ENCODE measurements around the gene PIP4K2C.

The PIP4K2C gene

DNA sequence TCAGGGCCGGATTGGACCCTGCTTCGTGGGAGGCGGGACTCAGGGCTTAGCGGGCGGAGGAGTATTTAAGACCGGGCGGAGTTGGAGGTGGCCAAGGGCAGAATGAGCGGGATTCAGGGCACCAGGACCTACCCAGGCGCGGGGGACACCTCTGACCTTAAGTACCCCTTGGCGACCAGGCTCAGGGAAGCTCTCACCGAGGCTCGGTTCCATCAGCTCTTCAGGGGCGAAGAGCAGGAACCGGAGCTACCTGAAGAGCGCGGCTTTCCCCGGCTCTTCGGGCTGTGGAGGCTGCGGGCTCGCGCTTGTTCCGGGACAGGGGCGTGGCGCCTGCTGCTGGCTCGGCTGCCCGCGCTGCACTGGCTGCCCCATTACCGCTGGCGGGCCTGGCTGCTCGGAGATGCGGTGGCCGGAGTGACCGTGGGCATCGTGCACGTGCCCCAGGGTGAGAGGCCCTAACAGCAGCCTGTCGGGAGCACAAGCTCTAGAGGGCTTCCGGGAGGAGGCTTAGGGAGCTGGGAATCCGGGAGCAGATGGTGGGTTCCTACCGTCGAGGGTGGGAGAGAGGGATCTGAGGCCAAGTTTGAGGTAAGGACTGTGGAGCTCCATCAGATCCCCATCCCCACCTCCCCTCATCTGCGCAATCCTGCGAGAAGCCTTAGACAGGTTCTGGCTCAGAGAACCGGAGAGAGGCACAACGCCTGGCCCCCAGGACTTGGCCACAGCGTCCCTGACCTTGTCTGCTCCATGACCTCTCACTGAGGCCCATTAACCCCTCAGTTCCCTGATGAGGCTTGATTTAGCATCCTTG lies 28.6 kb downstream of the PIP4K2C start:
- Mint-ChIP-seq H3K27me3 (ENCODE audit: low read depth) (peaks cover 93% of the 10 kb centered on the region), H3K27ac (no peak overlapping the region), H3K4me3 (peak overlapping the region; percentile 43 to 73 (median 63)), H3K9me3 (no peaks in the 10 kb centered on the region), H3K36me3 (ENCODE audit: low read depth) (peaks cover 48% of the 10 kb centered on the region), H3K4me1 (peaks cover 20% of the 10 kb centered on the region)
- TF ChIP-seq CTCF (IDR thresholded peaks at IDR 0.05; ENCODE audit: unreplicated experiment in 3 of 3), result no peak

DNA sequence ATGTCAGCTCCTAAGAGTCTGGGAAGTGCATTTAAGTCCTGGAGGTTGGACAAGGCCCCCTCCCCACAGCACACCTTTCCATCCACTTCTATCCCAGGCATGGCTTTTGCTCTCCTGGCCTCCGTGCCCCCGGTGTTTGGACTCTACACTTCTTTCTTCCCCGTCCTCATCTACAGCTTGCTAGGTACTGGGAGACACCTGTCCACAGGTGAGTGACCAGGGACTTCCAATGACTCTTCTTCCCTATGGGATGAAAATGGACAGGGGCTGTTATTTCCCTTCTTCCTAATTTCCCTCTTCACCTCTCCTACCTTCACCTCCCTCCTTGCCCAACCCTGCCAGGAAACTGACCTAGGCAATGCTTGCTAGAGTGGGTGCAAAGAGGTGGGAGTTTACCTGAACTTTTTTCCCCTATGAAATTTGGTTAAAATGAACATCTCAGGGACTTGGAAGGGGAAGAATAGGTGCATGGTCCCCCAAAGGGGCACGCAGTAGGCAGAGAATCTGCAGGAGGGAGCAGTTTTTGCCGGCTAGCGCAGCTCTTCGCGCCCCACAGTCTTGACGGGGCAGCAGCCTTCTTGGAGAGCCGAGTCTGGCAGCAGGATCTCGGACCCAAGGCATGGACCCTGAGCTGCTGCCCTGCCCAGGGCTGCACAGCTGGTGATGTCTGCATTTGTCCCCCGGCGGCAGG lies 29.4 kb downstream of the PIP4K2C start:
- no peak overlapping the region for H3K27ac Mint-ChIP-seq

GRCh38 chr12:57620936-57621496 lies 30.0 kb downstream of the PIP4K2C start:
- H3K9me3 Mint-ChIP-seq, result no peaks in the 10 kb centered on the region
- H3K36me3 Mint-ChIP-seq (ENCODE audit: low read depth), result peaks cover 38% of the 10 kb centered on the region
- peaks cover 100% of the 10 kb centered on the region for H3K27me3 Mint-ChIP-seq (ENCODE audit: low read depth)
- no peak for TF ChIP-seq CTCF (IDR thresholded peaks at IDR 0.05; ENCODE audit: unreplicated experiment in 3 of 3)
- peak overlapping the region; percentile 72 to 81 (median 74) for H3K4me3 Mint-ChIP-seq
- H3K27ac Mint-ChIP-seq, result no peak overlapping the region
- H3K4me1 Mint-ChIP-seq, result peaks cover 20% of the 10 kb centered on the region

More for the DNA sequence above, 29.4 kb downstream of the PIP4K2C start:
- H3K4me1 Mint-ChIP-seq, result peaks cover 20% of the 10 kb centered on the region
- no peaks in the 10 kb centered on the region for H3K9me3 Mint-ChIP-seq
- peaks cover 41% of the 10 kb centered on the region for H3K36me3 Mint-ChIP-seq (ENCODE audit: low read depth)
- peaks cover 100% of the 10 kb centered on the region for H3K27me3 Mint-ChIP-seq (ENCODE audit: low read depth)
- no peak for TF ChIP-seq CTCF (IDR thresholded peaks at IDR 0.05; ENCODE audit: unreplicated experiment in 3 of 3)
- peak overlapping the region; percentile 68 to 81 (median 74) for H3K4me3 Mint-ChIP-seq

DNA sequence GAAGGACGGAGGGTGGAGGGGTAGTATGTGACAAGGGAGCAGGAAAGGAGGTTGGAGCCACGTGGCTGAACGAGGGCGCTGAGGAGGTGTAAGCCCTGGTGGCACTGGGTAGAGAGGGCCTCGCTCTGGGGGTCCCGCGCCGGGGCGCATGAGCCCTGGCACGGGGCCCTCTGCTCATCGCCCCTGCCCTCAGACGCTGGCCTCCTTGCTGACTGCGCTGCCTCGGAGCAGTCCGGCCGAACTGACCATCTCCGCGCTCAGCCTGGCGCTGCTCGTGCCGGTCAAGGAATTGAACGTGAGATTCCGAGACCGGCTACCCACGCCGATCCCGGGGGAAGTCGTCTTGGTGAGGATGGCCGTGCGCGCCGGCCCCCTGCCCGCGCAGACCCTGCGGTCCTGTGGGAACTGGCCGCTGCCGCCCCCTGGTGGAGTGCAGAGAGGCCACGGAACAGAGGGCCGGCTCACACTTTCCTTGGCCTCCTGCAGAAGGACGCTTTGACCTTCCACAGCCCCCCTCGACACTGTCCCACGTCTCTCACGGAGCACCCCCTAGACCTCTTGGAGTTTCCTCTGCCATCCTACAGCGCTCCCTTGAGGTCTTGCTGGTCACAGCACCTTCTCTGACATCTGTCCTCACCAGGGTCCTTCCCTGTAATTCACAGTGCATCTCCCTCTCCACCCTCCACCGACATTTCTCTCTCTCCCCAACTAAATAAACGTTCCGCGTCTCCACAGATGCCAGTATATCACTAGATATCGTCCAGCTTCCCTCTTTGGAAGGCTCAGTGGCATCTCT lies 30.7 kb downstream of the PIP4K2C start:
- Mint-ChIP-seq H3K27me3 (ENCODE audit: low read depth) (peaks cover 100% of the 10 kb centered on the region), H3K4me3 (peak overlapping the region; percentile 72 to 81 (median 74)), H3K27ac (no peak overlapping the region), H3K9me3 (no peaks in the 10 kb centered on the region), H3K36me3 (ENCODE audit: low read depth) (peaks cover 33% of the 10 kb centered on the region), H3K4me1 (peaks cover 21% of the 10 kb centered on the region)
- peak; percentile 89 to 95 (median 92) for TF ChIP-seq CTCF (IDR thresholded peaks at IDR 0.05; ENCODE audit: unreplicated experiment in 3 of 3)

DNA sequence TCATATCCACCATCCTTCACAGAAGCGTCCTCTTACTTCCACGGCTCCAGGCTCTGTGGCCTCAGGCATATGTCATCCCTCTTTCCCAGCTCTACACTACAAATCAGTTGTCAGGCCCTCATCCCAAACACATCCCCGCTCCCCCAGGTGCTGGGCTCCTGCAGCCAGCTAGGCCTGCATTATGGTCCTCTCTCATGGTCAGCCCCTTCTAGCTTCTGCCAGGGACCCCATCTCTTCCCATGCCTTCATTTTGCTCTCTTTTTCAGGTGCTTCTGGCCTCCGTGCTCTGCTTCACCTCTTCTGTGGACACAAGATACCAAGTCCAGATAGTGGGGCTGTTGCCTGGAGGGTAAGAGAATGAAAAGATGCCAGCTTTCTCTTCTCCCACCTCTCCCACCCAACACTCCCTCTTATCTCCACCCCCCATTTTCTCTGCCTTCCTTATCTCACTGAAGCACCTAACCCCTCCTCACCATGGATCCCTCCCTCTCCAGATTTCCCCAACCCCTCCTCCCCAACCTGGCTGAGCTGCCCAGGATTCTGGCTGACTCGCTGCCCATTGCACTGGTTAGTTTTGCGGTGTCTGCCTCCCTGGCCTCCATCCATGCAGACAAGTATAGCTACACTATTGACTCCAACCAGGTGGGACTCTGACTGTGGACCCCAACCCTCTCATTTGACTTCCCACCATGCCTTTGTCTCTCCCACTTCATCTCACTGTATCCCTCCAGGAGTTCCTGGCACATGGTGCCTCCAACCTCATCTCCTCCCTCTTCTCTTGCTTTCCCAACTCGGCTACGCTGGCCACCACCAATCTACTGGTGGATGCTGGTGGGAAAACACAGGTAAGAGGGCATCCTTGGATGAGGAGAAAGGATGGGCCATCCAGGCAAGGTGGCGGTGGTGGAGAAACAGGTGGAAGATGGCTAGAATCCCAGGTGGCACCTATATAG lies 31.6 kb downstream of the PIP4K2C start:
- no peak overlapping the region for H3K27ac Mint-ChIP-seq
- peaks cover 24% of the 10 kb centered on the region for H3K4me1 Mint-ChIP-seq
- peaks cover 100% of the 10 kb centered on the region for H3K27me3 Mint-ChIP-seq (ENCODE audit: low read depth)
- TF ChIP-seq CTCF (IDR thresholded peaks at IDR 0.05; ENCODE audit: unreplicated experiment in 3 of 3), result no peak
- H3K4me3 Mint-ChIP-seq, result peak overlapping the region; percentile 28 to 81 (median 54)
- peaks cover 24% of the 10 kb centered on the region for H3K36me3 Mint-ChIP-seq (ENCODE audit: low read depth)
- H3K9me3 Mint-ChIP-seq, result no peaks in the 10 kb centered on the region

All from nephron (organoid).